GM18499 (cell line): ENCODE results near the gene ZNF622.
A peak's percentile ranks its signal among the peaks of the same experiment; 100 is the strongest.

ENCODE experiments used
- ATAC-seq: cut with Tn5 transposase; IDR thresholded peaks from one replicate; pipeline ENCODE4 v1.9.1; 2021; ENCODE audit warnings: moderate number of reproducible peaks; ENCODE audit not compliant: insufficient read depth, unreplicated experiment

Gene ZNF622, protein sequence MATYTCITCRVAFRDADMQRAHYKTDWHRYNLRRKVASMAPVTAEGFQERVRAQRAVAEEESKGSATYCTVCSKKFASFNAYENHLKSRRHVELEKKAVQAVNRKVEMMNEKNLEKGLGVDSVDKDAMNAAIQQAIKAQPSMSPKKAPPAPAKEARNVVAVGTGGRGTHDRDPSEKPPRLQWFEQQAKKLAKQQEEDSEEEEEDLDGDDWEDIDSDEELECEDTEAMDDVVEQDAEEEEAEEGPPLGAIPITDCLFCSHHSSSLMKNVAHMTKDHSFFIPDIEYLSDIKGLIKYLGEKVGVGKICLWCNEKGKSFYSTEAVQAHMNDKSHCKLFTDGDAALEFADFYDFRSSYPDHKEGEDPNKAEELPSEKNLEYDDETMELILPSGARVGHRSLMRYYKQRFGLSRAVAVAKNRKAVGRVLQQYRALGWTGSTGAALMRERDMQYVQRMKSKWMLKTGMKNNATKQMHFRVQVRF

DNA sequence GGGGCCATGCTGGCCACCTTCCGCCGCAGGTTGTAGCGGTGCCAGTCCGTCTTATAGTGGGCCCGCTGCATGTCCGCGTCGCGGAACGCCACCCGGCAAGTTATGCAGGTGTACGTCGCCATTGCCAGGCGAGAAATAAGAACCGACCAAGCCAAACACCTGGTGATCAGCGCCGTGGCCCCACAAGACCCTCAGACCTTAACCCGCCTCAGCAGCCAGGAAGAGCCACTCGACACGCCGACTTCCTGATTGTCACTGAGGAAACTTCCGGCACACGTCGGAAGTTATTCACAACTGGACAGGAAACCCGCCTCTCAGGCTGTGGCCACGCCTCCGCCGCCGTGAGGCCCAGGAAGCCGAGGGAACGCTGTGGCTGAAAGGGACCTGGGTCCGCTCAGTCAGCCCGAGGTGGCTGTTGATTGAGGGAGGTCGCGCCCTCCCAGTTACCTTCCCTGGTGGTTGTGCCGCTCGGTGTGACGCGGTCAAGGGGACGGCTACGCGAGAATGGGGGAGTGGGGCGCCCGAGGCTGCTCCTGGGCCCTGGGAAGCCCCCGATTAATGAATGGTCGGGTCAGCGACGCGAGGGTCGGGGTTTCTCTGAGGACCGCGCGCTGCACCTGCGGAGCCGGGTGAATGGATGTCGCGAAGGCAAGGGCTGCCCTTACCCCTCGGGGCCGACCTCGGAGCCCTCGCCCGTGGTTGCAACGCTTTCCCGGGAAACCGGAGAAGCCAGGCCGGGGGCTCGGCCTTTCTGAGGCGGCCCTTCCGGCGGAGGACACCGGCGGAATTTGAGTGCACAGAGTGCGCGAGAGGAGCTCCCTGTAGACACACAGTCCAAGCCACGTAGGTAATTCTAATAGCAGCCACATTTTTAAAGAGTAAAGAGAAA lies at the start of gene ZNF622:
Gene ZNF622 (minus strand): TSS at position 257 of the 889 bp plus-strand sequence. CDS start 135 bp downstream, at position 122.
- peak; percentile 43 for ATAC-seq

GRCh38 chr5:16510098-16510497 lies 44.5 kb upstream of the ZNF622 start:
- ATAC-seq, result no peak

DNA sequence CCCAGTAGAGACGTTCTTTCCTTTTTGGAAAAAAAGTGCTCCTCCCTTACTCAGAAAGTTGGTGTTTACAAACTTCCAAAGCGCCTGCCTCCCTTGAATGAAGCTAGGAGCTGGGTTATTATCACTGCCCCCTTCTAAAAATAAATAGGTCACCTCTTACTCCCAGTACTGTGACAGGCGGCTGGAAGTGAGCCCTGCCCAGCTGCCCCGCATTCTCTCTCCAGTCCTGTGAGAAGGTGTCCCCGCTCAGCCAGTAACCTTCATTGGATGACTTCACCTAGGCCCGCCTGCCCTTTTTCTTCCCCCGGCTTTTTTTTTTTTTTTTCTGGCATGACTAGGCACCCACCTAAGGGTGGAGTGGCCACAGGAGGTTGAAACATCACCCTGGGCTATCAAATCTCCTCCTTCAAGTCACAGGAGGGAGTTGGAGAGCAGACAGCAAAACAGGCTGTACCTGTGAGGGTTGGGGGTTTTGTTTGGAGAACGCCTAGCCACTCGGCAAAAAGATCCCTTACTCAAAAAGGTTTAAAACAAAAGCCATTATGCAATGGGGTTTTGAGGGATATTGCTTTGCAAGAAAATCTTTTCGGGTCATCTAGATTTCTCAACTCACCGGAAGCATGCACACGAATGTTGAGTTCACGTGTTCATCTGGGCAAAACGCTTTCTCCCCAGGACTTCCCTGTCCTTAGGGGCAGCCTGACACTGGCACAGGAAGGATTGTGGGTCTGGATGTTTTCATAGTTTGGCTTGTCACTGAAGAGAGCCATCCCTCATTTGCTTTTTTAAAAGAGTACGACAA lies 43.3 kb upstream of the ZNF622 start:
- ATAC-seq, result no peak

GRCh38 chr5:16507716-16508115 lies 42.1 kb upstream of the ZNF622 start:
- ATAC-seq, result no peak

DNA sequence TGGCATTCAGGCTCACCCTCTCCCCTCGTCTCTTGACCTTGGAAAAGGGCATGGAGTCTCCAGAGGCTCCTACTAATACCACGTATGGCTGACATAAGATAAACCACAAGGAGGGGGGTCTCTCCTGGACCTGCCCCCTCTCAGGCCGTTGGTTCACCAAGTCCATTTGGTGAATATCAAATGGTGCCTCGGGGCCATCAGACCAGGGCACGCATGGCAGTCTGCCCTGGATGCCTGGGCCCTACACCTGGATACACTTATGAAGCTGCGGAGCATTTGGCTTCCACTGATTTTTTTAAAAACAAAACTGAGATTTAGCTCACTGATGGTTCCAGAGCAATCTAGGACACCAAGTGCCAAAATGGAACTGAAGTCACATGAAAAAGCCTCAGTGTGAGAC lies 40.3 kb upstream of the ZNF622 start:
- ATAC-seq, result no peak

DNA sequence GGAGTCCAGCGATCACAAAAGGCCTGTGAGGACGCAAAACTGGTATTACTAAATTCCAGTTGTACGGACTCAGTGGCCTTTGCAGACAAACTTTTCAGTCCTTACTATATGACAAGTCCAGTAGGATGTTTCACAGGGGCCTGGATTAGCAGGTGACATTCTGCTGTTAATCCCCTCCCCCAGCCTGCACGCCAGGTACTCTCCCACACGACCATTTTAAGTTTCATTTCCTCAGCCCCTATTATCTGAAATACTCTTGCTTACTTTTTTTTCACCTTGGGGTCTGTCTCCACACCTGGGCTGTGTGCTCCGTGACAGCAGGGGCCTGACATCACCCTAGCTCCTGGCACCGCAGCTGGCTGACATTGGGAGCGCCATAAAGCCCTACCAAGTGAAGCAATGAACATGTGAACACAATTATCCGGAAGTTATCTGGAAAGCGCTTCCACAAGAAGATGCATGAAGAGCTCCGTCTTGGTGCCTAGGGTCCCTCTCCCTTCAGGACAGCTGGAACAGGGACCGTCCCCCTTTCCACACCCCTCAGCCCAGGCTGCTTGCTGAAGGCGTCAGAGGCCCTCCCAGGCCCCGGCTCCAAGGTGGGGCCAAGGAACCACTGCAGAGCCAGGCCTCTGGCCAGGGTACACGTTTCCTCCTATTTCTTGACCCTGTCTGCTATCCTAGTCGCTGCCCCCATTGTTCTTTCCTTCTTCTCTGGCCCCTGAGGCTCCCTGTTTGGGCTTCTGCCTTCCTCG lies 39.7 kb upstream of the ZNF622 start:
- no peak for ATAC-seq

- ATAC-seq, result no peak
Measured at GRCh38 chr5:16504571-16504970, 39.0 kb upstream of the ZNF622 start.

GRCh38 chr5:16502866-16503265 lies 37.3 kb upstream of the ZNF622 start:
- ATAC-seq, result no peak

- ATAC-seq, result no peak
Measured at GRCh38 chr5:16500024-16500423, 34.4 kb upstream of the ZNF622 start.

- no peak for ATAC-seq
Measured at GRCh38 chr5:16497546-16497945, 31.9 kb upstream of the ZNF622 start.

- ATAC-seq, result no peak
Measured at GRCh38 chr5:16493261-16493660, 27.7 kb upstream of the ZNF622 start.

DNA sequence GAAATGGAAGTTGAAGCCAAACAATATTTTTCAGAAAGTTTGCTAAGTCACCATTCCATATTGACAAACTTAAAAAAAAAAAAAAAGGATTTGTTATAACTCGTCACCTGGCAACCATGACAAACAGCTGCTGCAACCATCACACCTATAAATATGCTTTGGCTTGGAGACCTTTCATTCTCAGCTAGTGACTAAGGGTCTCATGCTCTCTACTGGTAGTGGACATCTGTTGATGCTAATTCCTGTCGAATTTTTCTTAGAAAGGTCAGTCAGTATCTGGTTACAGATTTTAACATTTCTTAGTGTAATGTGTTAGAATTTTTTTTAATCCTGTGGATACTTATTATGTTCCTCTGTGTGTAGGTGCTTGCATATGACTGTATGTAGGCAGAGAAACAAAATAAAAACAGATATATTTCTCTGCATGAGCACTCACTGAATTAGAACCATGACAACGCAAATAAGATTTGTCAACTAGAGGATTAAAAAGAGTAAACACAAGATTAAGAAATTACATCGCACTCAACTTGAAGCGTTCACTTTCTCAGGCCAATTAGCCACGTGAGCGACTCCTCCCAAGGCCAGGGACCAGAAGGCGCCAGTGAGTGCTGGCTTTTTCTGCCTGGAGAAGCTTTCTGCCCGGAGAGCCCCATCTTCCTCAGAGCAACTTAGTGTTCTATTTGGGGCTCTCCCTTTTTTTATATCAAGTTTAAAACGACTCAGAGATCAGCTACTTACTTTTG lies 27.0 kb upstream of the ZNF622 start:
- no peak for ATAC-seq

GRCh38 chr5:16490911-16491310 lies 25.3 kb upstream of the ZNF622 start:
- ATAC-seq, result no peak

- ATAC-seq, result peak; percentile 67
Measured at GRCh38 chr5:16489322-16489791, 23.8 kb upstream of the ZNF622 start.

GRCh38 chr5:16487456-16487855 lies 21.9 kb upstream of the ZNF622 start:
- no peak for ATAC-seq

DNA sequence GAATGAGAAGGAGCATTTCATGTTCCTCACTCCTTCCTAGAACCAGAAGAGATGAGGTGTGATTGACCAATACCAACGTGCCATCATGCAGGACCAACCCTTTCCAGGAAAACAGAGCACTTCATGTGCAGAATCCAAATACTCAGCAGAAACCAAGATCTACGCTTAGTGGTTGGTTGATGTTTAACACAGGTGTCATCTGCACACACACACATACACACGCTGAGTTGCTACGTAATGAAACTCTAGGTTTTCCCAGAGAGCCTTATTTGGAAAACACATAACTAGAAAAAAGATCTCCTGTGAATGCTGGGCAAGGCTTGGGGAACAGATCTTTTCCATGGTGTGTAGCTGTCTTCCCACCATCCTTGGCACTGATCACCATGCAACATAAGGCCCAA lies 21.1 kb upstream of the ZNF622 start:
- no peak for ATAC-seq

GRCh38 chr5:16485656-16486055 lies 20.1 kb upstream of the ZNF622 start:
- ATAC-seq, result no peak

DNA sequence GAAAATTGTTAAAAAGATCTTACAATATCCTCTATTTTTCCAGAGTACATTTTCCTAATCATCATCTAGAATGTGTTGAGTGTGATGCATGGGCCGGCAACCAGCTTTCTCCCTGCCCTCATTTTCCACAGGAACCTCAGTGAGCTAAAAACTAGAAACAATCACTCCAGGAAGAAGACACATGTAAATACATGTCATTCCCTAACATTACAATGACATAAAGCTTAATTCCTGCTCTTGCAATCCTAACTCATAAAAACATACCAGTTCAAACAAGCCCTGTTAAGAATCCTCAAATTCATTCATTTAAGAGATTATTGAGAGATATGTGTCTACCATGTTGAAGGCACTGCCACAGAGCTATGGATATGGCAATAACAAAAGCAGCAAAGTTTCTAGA lies 18.5 kb upstream of the ZNF622 start:
- ATAC-seq, result no peak

DNA sequence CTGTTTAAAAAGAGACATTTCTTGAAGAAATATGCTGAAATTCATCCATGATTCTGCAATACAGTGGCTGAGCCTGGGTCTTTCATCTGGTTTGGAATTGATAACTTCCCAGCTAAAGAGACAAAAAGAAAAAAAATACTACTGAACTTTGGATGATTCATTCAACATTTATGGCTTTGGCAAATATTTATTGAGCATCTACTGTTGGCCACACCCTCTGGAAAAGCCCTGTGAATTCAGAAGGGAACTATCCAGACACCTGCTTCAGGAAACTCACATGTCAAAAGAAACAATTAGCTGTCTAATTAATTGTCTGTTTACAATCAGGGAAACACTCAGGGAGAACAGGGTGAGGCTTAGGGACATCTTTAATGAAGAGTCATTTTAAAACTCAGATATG lies 17.8 kb upstream of the ZNF622 start:
- ATAC-seq, result no peak
